HG03196 (cell line): ENCODE measurements around the gene PRX.
A peak's percentile ranks its signal among the peaks of the same experiment; 100 is the strongest.
"Not testable (repeated sequence)": the region's sequence is repeated elsewhere in the genome, so short reads cannot be mapped to it uniquely, and the experiment has no call there.

Experiments
- ATAC-seq: cut with Tn5 transposase; IDR thresholded peaks from one replicate; pipeline ENCODE4 v1.9.1; 2021; ENCODE audit not compliant: unreplicated experiment

The PRX gene

DNA sequence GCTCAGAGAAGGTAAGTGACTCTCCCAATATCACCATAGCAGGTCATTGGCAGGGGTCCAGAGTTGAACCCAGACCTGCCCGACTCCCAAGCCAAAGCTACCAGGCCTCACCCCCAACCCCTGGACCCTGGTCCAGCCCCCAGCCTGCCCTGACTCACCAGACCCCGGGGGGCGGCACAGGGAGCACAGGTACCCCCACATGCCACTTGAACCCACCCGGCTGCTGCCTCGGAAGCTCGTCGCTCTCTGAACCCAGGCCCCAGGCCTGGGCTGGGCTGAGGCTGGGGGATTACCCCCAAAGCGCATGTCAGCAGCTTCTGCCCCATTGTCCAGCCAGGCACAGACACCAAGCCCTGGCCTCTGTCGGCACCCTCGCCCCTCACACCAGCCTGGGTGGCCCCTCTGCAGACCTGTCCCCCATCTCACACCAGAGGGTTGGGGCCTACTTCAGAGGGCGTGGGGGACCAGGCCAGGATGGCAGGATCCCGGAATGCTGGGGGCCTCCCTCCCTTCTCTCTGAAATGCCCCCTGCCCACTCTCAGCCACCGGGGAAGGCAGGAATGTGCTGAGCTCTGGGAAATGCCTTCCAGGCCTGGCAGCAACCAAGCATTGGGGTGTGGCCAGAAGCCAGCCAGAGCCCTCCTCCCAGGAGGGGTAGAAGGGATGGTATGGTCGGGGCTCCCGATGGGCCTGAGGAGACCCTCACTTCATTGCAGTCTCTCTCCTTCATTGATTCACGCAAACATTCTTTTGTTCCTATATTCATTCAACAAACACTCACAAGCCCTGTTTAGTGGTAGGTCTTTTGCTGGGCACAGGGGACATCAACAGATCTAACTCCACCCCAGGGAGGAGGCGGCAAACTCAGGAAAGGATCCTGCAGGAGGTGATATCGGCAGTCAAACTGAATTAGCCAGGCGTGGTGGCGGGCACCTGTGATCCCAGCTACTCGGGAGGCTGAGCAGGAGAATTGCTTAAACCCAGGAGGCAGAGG lies 1.7 kb upstream of the PRX start:
- ATAC-seq, result no peak

DNA sequence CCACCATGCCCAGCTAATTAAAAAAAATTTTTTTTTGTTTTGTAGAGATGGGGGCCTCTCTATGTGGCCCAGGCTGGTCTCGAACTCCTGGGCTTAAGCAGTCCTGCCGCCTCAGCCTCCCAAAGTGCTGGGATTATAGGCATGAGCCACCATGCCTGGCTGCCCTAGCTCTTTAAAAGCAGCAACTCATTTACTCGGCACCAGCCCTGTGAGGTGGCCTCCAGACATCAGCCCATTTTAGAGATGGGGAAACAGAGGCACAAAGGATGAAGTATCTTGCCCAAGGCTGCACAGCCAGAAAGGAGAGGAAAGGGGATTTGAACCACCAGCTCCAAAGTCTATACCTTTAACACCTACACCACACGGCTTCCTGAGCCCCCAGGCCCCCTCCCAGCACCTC lies 312 bp downstream of the PRX start:
- no peak for ATAC-seq

DNA sequence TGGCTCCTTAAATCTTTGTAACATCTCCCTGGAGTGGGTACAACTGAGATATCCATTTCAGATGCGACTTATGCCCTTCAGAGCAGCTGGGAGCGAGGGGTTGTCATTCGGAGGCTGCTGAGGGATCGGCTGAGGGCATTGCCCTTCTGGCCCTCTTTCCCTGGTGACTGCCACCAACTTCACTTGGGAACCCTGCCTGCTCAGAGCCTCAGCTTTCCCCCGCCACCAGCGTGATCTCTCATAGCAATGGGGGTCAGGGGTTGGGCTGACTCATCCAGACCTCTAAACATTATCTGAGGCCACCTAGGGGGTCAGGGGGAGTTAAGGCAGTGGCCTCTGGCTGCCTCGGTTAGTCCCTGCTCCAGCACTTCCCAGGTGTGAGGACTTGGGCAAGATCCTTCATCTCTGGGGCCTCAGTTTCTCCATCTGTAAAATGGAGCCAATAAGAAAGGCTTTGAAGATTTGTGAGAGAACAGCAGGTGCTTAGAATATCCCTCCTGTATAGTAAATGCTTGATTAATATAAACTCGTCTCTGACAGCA lies 1.1 kb downstream of the PRX start:
- ATAC-seq, result no peak

DNA sequence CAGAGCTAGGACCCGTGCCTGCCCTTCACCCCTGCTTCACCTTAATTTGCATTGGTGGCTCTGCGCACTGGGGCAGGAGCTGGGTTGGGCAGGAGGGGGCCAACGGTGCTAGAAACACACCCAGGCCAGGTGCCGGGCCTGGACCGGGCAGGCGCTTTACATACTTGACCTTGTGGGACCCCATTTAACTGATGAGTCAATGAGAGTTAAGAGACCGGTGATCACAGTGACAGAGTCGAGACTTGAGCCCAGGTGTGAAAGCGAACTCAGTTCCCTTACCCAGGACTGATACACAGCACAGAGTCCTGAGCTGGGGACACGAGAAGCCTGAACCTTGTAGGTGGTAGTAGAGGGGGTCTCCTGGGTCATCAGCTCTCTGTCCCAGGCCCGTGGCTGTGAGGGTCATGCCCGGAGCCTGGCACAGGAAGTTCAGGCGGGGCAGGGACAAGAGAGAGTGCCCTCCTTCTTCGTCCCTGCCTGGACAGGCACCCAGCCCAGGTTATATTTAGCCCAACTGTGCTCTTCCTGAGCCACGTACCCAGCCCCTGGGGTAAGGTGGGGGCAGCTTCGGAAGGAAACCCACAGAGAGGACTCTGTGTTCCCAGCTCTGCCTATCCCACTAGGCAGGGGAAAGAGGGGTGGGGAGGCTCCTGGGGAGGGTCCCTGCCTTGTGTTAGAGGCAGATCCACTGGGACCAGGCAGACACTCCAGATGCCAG lies 1.9 kb downstream of the PRX start:
- no peak for ATAC-seq

DNA sequence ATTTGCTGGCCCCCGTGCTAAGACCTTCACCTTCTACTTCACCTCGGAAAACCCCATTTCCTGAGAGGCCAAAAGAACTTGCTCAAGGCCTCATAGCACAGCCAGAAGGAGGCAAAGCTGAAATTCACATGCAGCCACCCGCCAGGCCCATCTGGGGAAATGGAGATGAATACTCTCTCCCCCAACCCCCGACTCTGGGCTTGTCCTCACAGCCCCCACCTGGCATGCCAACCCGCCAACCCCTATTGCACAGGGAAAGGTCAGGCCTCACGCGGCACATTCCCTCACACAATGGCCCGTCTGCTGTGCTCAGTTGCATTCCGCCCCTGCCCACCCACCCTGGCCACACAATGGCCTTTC lies 3.2 kb downstream of the PRX start:
- ATAC-seq, result no peak

DNA sequence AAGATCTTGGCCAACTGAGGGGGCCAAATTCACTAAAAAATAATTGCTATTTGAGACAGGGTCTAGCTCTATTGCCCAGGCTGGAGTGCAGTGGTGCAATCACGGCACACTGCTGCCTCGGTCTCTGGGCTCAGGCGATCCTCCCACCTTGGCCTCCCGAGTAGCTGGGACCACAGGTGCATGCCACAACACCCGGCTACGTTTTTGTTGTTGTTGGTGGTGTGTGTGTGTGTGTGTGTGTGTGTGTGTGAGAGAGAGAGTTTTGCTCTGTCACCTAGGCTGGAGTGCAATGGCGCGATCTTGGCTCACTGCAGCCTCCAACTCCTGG lies 4.6 kb downstream of the PRX start:
- not testable (repeated sequence) for ATAC-seq

DNA sequence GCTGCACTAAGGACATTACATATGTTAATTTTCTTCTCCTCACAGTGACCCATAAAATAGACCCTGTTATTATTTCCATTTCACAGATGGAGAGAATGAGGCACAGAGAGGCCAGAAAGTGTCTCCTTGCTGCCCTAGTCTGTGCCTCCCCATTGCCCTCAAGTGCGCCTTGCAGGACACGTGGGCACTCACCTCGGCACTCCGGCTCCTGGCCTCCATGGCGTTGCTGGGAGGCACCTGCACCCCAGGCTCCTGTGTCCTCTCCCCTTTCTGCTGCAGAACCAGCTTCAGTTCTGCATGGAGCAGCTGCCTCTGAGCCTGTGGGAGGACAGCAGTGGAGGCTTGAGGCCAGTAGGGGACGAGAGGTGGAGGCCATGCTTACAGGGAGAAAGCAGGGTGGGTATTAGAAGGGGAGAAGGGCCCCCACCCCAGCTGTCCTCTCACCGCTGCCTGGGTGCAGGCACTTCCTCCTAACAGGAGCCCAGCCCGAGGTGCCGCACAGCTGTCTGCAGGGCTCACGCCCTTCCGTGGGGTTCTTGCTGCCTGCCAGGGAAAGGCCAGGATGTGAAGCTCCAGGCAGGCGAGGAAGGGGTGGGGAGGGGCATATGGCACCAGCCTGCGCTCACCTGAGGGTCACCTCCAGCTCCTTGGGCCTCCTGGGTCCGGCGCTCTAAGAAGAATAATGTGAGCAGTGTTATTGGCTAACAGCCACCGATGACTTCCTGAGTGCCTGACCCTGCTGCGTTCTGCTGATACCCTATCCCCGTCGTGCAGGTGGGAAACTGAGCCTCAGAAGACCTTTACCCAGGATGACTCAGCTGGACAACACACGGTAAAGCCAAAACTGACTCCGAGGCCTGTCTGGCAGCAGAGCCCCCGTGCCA lies 5.2 kb downstream of the PRX start:
- ATAC-seq, result no peak

DNA sequence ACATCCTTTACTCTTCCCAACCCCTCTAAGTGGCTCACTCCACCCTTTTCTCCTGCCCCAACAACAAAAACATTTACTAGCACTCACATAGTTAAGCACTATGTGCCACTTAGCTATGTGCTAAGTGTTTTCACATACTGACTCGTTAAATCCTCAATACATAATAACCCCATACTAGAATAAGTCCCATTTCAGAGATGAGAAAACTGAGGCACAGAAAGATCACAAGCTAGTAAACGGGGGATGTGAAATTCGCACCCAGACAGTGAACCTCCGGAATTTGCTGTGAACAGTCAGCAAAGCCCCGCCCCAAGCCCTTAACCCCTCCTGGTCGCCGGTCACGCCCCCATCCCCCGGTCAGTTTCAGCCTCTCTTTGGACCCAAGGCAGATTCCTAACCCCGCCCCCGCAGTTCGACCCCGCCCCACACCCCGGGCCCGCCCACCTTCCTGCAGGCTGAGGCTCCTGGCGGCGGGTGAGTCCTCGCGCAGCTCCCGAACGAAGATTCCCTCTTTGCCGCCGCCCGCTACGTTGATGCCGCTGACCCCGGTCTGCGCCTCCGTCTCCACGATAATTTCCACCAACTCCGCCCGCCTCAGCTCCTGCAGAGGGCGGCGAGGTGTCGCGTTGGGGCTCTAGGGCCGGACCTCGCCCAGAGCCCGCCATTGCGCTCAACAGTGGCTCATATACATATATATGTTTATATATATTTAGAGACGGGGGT lies 9.8 kb downstream of the PRX start:
- peak; percentile 71 for ATAC-seq

DNA sequence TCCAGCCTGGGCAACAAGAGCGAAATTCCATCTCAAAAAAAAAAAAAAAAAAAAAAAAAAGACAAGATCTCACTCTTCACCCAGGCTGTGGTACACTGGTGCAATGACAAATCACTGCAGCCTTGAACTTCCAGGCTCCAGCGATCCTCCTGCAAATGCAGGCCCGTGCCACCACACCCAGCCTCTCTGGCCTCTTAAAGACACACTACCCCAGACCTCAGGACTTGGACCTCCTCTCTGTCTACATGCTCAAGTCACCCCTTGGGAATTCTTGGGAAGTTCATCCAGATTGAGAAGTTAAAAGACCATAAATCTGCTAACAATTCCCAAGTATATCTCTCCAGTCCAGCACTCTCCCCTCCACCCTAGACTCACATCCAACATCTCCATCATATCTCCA lies 12.6 kb downstream of the PRX start:
- ATAC-seq, result no peak

DNA sequence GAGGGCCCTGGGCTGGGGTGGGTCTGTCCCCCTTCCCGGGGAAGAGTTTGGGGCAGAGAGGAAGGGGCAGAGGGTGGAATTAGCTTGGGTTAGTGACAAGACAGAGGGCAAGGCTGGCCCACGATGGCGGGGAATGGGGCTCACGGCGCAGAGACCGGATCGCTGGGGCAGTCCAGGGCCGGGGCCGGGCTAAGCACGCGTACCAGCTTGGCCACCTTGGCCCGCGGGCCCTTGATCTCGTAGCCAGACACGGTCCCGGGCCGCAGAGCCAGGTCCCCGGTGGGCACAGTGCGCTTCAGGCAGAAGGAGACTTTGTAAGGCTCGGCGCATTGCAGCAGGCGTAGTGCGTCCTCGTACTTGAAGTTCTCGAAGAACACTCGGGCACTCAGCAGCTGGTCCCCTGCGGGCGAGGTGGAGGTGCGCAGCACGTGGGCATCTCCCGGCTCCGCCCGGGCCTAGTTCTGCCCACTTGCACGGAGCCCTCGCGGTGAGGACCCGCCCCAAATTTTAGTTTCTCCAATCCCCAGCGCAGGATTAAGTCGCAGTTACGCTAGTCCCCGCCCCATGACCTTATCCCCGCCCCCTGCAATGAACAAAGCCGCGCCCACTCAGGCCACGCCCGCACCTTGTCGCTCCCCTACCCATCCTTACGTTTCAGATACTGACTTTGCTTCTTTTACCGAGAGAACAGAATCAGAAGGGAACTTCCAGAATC lies 14.6 kb downstream of the PRX start:
- no peak for ATAC-seq

DNA sequence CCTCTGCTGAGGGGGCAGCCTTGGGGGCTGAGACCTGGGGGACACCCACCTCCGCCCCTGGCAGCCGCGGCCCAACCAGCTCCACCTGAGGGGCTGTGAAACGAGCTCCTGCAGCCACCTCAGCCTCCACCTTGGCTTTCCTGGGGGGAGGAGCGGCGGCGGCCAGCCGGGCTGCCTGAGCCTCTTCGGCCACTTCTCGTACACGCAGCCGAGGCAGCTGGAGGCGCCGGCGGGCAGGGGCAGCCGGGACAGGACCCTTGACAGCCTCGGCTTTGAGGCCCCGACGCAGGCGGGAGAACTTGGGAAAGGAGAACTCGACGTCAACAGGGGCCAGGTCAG lies 15.6 kb downstream of the PRX start:
- no peak for ATAC-seq

DNA sequence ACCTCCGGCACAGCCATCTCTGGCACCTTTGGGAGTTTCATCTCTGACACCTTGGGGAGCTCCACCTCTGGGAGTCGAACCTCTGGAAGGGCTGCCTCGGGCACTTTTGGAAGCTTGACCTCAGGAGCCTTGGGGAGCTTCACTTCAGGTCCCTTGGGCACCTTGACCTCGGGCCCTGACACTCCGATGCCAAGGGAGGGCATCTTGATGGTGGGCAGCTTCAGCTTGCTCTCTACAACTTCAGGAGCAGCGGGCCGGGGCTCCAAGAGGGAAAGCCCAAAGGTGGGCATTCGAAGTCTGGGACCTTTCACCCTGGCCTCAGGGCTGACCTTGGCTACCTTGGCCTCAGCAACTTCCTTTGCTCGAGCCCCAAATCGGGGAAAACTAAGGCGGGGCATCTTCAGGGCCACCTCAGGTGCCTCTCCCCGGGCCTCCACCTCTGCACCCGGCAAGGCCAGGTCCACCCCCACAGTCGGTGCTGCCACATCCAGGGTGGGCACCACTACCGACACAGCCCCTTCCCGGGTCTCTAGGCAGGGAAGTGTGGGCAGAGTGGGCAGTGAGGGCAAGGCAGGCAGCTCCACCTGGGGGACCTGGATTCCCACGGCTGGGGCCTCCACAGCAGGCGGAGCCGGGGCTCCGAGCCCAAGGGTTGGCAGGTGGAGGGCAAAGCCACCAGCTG lies 16.2 kb downstream of the PRX start:
- no peak for ATAC-seq

DNA sequence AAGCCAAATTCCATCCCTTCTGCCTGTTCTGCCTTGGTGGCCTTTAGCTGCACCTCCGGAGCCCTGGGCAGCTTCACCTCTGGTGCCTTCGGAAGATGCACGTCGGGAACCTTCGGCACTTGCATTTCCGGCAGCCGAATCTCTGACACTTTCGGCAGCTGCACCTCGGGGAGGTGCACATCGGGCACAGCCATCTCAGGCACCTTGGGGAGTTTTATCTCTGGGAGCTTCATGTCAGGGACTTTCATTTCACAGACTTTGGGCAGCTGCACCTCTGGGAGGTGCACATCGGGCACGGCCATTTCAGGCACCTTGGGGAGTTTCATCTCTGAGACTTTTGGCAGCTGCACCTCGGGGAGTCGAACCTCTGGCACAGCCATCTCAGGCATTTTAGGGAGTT lies 17.2 kb downstream of the PRX start:
- ATAC-seq, result no peak

DNA sequence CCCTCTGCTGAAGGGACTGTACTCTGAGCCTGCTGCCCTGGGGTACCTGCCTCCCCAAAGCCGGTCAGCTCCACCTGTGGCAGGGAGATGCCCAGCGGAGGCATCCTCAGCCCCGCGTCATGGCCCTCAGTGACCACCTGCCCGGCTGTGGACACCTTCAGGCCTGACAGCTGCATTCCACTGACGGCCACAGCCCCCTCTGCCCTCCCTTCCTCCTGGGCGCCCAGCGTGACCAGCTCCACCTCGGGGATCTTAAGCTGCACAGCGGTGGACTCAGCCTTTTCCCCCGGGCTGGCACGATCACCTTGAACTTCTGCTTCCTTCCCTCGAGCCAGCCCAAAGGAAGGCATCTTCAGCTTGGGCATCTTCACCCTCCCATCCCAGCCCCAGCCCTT lies 18.4 kb downstream of the PRX start:
- ATAC-seq, result no peak

DNA sequence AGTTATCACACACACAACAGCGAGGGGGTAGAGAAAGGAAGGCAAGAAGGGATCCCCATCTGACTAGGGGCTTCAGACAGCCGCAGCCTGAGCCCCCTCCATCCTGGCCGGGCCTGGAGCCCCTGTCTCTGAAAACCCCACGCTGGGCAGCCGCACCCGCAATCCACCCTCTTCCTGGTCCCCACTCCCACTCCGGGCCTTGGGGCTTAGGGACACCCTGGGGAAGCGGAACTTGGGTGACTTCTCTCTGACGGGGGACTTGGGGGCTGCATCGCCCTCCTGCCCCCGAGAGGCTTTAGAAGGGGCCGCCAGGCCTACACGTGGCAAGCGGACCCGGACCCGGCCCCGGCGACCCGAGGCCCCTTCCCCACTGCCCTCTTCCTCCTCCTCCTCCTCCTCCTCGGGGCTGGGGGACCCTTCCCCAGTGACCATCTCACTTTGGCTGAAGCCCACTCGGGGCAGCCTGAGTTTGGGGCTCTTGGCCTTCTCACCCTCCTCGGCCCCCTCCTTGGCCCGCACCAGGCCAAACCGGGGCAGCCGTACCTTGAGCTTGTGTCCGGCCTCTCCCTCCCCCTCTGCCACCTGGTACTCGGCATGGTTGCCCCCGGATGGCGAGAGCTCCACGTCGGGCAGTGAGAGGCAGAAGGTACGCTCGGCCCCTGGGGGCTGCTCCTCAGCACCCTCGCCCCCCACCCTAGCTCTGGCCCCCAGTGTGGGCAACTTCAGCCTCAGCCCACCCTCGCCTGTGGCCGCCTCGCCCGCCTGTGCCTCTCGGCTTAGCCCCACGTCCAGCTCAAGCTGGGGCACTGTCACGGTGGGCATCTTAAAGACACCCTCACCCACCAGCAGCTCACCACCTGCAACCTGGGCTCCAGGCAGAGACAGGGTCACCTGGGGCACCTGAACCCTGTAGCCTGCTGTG lies 19.0 kb downstream of the PRX start:
- ATAC-seq, result no peak

DNA sequence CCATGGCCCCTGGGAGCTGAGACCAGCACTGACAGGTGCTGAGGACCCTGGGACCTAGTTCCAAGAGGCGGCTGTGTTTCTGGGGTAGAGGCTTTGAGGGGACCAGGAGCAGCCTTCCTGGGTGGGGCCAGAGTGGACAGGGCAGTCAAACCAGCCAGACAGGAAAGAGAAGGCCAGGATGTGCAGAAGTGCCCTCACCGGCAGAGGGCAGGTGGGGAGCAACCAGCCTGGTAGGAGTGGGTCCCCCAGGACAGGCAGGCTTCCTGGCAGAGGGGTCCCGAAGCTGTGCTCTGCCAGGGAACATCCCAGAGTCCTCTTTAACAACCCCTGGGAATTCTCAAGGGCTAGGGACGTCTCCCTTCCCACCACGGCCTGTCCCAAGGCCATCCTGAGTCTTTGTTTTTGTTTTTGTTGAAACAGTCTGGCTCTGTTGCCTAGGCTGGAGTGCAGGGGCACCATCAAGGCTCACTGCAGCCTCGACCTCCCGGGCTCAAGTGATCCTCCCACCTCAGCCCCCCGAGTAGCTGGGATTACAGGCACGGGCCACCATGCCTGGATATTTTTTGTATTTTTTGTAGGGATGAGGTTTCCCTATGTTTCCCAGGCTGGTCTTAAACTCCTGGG lies 20.2 kb downstream of the PRX start:
- ATAC-seq, result no peak

DNA sequence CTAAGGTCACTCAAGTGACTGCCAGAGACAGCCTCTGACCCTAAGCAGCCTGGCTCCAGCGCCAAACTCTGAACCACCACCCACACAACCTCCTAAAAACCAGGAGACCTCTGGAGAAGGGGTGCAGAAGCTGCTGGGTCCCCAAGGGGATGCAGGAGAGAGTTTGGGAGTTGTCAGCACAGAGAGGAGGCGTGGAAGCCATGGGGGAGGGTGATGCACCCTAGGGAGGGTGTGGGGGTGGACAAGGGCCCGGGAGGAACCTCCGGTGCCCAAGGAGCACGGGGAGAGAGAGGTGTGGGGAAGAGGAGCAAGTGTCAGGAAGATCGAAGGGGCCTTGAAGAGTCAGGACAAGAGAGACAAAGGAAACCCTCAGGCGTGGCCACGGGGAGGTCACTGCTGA lies 21.1 kb downstream of the PRX start:
- no peak for ATAC-seq
